Erythroblast (primary cell): ENCODE data around the gene OR5K4.

Experiments used
- DNase-seq, 2 experiments: peaks; one replicate each; lab custom pipeline; 2025; lab: John Stamatoyannopoulos, UW
- GATA1 ChIP-seq: IDR thresholded peaks from 2 replicates; pipeline ENCODE4 v1.6.1; 2011; ENCODE audit warnings: low read depth, mild to moderate bottlenecking, control low read depth, low read length, moderate library complexity
- POLR2A ChIP-seq: IDR thresholded peaks from 2 replicates; pipeline ENCODE4 v1.6.1; 2011; ENCODE audit warnings: mild to moderate bottlenecking, low read length

The OR5K4 gene

GRCh38 chr3:98353554-98353953 lies at the start of gene OR5K4:
OR5K4 (plus strand) TSS chr3:98353854; CDS start chr3:98353854, 0 bp downstream.
- TF ChIP-seq POLR2A (no peak), GATA1 (no peak)
- DNase-seq, result no peak

GRCh38 chr3:98322101-98322500 lies 31.6 kb upstream of the OR5K4 start:
- no peak for DNase-seq
- TF ChIP-seq POLR2A, result no peak
- no peak for TF ChIP-seq GATA1

GRCh38 chr3:98322686-98323085 lies 31.0 kb upstream of the OR5K4 start:
- no peak for TF ChIP-seq GATA1
- TF ChIP-seq POLR2A, result no peak
- no peak for DNase-seq

- TF ChIP-seq GATA1 (no peak), POLR2A (no peak)
- no peak for DNase-seq
Measured at GRCh38 chr3:98323425-98323824, 30.2 kb upstream of the OR5K4 start.

- DNase-seq, result no peak
- TF ChIP-seq GATA1 (no peak), POLR2A (no peak)
Measured at GRCh38 chr3:98325055-98325454, 28.6 kb upstream of the OR5K4 start.

GRCh38 chr3:98326105-98326893 lies 27.4 kb upstream of the OR5K4 start:
- no peak for DNase-seq
- TF ChIP-seq POLR2A (no peak), GATA1 (no peak)

- TF ChIP-seq GATA1 (no peak), POLR2A (no peak)
- DNase-seq, result no peak
Measured at GRCh38 chr3:98326945-98327344, 26.7 kb upstream of the OR5K4 start.

GRCh38 chr3:98328933-98329332 lies 24.7 kb upstream of the OR5K4 start:
- DNase-seq, result no peak
- TF ChIP-seq GATA1 (no peak), POLR2A (no peak)

GRCh38 chr3:98329392-98330124 lies 24.1 kb upstream of the OR5K4 start:
- DNase-seq, result peak; percentile 41 to 66
- TF ChIP-seq POLR2A, result no peak
- no peak for TF ChIP-seq GATA1

- no peak for DNase-seq
- no peak for TF ChIP-seq POLR2A
- TF ChIP-seq GATA1, result no peak
Measured at GRCh38 chr3:98331329-98331728, 22.3 kb upstream of the OR5K4 start.

- DNase-seq, result no peak
- no peak for TF ChIP-seq GATA1
- no peak for TF ChIP-seq POLR2A
Measured at GRCh38 chr3:98333989-98334606, 19.6 kb upstream of the OR5K4 start.

GRCh38 chr3:98339031-98339430 lies 14.6 kb upstream of the OR5K4 start:
- DNase-seq, result no peak
- TF ChIP-seq POLR2A, result no peak
- TF ChIP-seq GATA1, result no peak

- TF ChIP-seq POLR2A (no peak), GATA1 (no peak)
- DNase-seq, result no peak
Measured at GRCh38 chr3:98341758-98342157, 11.9 kb upstream of the OR5K4 start.
